Nephron (organoid): ENCODE measurements around the gene TC2N.
"Not testable (repeated sequence)": the region's sequence is repeated elsewhere in the genome, so short reads cannot be mapped to it uniquely, and the experiment has no call there.

ENCODE experiments used
- H3K27ac Mint-ChIP-seq, 3 experiments: 2 replicates each; pipeline ENCODE4 v1.8.0; 2020; ENCODE audit warnings: mixed read lengths in 3 of 3, mild to moderate bottlenecking in 2 of 3, moderate library complexity in 1 of 3
- H3K27me3 Mint-ChIP-seq: 2 replicates; pipeline ENCODE4 v1.8.0; 2021; ENCODE audit warnings: low read depth, mild to moderate bottlenecking, moderate library complexity, mixed read lengths
- H3K36me3 Mint-ChIP-seq: 2 replicates; pipeline ENCODE4 v1.8.0; 2020; ENCODE audit warnings: low read depth, mixed read lengths
- H3K4me1 Mint-ChIP-seq: 2 replicates; pipeline ENCODE4 v1.8.0; 2020; ENCODE audit warnings: mixed read lengths
- H3K4me3 Mint-ChIP-seq, 3 experiments: 2 replicates each; pipeline ENCODE4 v1.8.0; 2020; ENCODE audit warnings: mild to moderate bottlenecking in 3 of 3, mixed read lengths in 3 of 3, moderate library complexity in 2 of 3
- H3K9me3 Mint-ChIP-seq: 2 replicates; pipeline ENCODE4 v1.8.0; 2020; ENCODE audit warnings: mixed read lengths
- TF ChIP-seq, protein P1 (sequence below), 3 experiments: fragments of 200-600 bp; sonication (generic); IDR thresholded peaks; one replicate each; pipeline ENCODE4 v1.5.0; 2021; ENCODE audit warnings: antibody characterized with exemption in 3 of 3; ENCODE audit not compliant: unreplicated experiment in 3 of 3

The TC2N gene

DNA sequence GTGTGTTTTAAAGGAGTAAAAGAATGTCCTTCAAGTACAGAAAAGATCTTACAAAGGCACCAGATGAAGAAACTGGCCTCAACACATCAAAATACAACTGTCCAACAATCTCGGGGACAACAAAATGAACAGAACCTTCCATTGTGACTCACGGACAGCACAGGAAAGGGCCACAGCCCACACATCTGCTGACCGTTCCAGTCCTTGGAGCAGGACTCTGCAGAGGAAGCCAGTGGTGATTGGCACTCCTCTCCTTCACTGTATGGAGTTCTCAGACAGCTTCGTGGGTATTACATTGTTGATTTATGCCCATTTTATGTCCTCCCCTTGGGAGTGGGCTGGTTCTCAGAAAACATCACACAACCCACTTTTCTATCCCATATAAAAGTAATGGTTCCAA lies 32.5 kb upstream of the TC2N start:
- Mint-ChIP-seq H3K4me1 (peaks cover 20% of the 10 kb centered on the region), H3K27ac (peak overlapping the region in 1 of 3 experiments; percentile 9), H3K9me3 (no peaks in the 10 kb centered on the region), H3K36me3 (no peaks in the 10 kb centered on the region), H3K4me3 (no peak overlapping the region), H3K27me3 (peaks cover 14% of the 10 kb centered on the region)
- TF ChIP-seq, protein P1, sequence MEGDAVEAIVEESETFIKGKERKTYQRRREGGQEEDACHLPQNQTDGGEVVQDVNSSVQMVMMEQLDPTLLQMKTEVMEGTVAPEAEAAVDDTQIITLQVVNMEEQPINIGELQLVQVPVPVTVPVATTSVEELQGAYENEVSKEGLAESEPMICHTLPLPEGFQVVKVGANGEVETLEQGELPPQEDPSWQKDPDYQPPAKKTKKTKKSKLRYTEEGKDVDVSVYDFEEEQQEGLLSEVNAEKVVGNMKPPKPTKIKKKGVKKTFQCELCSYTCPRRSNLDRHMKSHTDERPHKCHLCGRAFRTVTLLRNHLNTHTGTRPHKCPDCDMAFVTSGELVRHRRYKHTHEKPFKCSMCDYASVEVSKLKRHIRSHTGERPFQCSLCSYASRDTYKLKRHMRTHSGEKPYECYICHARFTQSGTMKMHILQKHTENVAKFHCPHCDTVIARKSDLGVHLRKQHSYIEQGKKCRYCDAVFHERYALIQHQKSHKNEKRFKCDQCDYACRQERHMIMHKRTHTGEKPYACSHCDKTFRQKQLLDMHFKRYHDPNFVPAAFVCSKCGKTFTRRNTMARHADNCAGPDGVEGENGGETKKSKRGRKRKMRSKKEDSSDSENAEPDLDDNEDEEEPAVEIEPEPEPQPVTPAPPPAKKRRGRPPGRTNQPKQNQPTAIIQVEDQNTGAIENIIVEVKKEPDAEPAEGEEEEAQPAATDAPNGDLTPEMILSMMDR (IDR thresholded peaks at IDR 0.05; ENCODE audit: unreplicated experiment in 3 of 3), result no peak

DNA sequence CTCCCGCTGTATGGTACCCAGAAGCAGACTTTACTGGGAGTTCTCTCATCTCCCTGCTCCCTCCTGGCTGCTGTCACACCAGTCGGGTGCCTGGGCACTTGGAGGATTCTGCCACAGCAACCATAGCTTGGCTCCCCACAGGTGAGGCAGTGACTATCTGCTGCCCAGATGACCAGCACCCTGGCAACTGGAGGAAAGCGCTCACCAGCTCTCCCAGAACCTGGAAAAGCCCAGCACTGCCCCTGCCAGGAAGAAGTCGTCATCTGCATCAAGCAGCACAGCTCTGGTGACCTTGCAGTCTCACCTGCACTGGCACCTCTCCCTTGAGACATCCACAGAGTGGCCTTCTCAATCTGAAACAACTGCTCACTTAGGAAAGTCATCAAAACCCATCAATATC lies 31.9 kb upstream of the TC2N start:
- Mint-ChIP-seq H3K9me3 (no peaks in the 10 kb centered on the region), H3K36me3 (no peaks in the 10 kb centered on the region), H3K4me3 (no peak overlapping the region), H3K4me1 (peaks cover 20% of the 10 kb centered on the region), H3K27ac (peak overlapping the region in 1 of 3 experiments; percentile 9), H3K27me3 (peaks cover 14% of the 10 kb centered on the region)
- TF ChIP-seq, protein P1 (IDR thresholded peaks at IDR 0.05; ENCODE audit: unreplicated experiment in 3 of 3), result no peak

DNA sequence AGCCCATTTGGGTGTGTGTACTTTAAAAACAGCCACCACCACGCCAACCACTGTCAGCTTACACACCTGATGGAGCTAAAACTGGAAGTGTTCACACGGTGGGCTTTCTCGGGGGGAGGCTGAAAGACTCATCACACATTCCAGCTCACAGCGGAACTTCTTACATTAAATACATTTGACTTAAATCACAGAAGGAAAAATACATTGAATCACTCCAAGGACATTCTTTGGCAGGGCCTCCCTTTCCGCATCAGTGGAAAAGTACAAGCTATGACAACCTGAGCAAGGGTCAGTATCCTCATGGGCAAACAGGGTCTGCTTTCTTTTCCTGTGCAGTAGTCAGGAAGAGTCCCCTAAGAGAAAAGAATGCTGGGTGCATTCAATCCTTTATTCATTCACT lies 31.0 kb upstream of the TC2N start:
- peaks cover 14% of the 10 kb centered on the region for H3K4me1 Mint-ChIP-seq
- TF ChIP-seq, protein P1 (IDR thresholded peaks at IDR 0.05; ENCODE audit: unreplicated experiment in 3 of 3), result no peak
- peaks cover 4% of the 10 kb centered on the region for H3K36me3 Mint-ChIP-seq
- H3K9me3 Mint-ChIP-seq, result no peaks in the 10 kb centered on the region
- no peak overlapping the region for H3K4me3 Mint-ChIP-seq
- H3K27me3 Mint-ChIP-seq, result peaks cover 18% of the 10 kb centered on the region
- no peak overlapping the region for H3K27ac Mint-ChIP-seq

DNA sequence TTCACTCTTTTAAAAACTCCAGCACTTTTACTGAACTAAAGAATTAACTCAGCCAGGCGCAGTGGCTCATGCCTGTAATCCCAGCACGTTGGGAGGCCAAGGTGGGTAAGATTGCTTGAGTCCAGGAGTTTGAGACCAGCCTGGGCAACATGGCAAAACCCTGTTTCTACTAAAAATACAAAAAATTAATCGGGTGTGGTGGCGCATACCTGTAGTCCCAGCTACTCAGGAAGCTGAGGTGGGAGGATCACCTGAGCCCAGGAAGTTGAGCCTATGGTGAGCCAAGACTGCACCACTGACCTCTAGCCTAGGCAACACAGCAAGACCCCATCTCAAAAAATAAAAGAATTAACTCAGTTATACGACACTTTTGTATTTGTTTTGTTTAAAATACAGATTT lies 30.4 kb upstream of the TC2N start:
- peaks cover 14% of the 10 kb centered on the region for H3K4me1 Mint-ChIP-seq
- H3K4me3 Mint-ChIP-seq, result not testable (repeated sequence)

DNA sequence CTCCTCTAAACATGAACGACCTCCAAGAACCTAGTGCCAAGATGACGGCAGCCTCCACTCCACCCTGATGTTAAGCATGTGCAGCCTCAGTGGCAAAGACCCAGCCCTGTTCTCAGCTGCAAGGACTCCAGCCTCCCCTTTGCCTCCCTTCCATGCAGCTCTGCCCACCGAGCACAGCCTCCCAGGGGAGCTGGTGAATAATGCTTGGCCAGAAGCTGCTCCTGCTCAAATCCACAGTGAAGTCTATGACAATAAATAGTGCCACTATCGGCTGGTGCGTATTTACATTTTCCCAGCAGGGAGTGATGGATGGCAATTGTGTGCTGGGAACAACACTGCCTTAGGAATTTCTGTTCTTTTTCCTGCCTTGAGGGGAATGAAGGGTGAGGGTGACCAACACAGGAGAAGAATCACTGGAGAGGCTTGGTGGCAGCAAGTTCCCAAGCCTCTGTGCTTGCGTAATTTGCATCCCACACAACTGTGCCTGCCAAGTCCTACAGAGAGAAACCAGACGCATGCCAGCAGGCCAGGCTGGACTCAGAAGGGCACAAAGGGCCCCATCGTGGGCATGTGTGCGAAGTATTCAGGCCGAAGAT lies 29.9 kb upstream of the TC2N start:
- H3K27me3 Mint-ChIP-seq, result peaks cover 14% of the 10 kb centered on the region
- TF ChIP-seq, protein P1 (IDR thresholded peaks at IDR 0.05; ENCODE audit: unreplicated experiment in 3 of 3), result no peak
- no peak overlapping the region for H3K4me3 Mint-ChIP-seq
- H3K9me3 Mint-ChIP-seq, result no peaks in the 10 kb centered on the region
- H3K4me1 Mint-ChIP-seq, result peaks cover 16% of the 10 kb centered on the region
- no peak overlapping the region for H3K27ac Mint-ChIP-seq
- H3K36me3 Mint-ChIP-seq, result peaks cover 8% of the 10 kb centered on the region

More for the DNA sequence above, 30.4 kb upstream of the TC2N start:
- H3K9me3 Mint-ChIP-seq, H3K36me3 Mint-ChIP-seq, H3K27ac Mint-ChIP-seq: not testable (repeated sequence)
- peaks cover 17% of the 10 kb centered on the region for H3K27me3 Mint-ChIP-seq

DNA sequence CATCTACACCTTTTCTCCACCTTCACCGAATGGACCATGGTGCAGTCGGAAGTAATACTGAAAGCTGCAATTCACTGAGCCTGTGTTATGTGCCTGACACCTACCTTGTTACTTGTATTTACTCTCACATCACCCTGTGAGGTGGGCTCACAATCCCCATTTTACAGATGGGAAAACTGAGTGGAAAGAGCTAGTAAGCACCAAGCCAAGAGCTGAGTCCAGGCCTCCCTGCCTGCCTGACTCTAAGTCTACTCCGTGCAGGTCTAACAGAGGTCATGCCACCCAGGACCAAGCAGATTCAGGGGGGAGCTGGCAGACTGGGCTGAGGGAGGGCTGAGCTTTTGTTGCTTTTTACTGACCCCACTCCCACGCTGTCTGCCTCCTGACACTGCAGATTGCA lies 29.1 kb upstream of the TC2N start:
- Mint-ChIP-seq H3K4me1 (peaks cover 18% of the 10 kb centered on the region), H3K27me3 (peaks cover 14% of the 10 kb centered on the region), H3K27ac (no peak overlapping the region), H3K4me3 (no peak overlapping the region), H3K9me3 (no peaks in the 10 kb centered on the region), H3K36me3 (peaks cover 12% of the 10 kb centered on the region)
- TF ChIP-seq, protein P1 (IDR thresholded peaks at IDR 0.05; ENCODE audit: unreplicated experiment in 3 of 3), result no peak
